GM21360 (cell line): Measurements from ENCODE around the gene TP53TG5.

Experiments used
- ATAC-seq: cut with Tn5 transposase; IDR thresholded peaks from one replicate; pipeline ENCODE4 v1.9.1; 2021; ENCODE audit warnings: mild to moderate bottlenecking, moderate library complexity; ENCODE audit not compliant: unreplicated experiment

Gene TP53TG5

DNA sequence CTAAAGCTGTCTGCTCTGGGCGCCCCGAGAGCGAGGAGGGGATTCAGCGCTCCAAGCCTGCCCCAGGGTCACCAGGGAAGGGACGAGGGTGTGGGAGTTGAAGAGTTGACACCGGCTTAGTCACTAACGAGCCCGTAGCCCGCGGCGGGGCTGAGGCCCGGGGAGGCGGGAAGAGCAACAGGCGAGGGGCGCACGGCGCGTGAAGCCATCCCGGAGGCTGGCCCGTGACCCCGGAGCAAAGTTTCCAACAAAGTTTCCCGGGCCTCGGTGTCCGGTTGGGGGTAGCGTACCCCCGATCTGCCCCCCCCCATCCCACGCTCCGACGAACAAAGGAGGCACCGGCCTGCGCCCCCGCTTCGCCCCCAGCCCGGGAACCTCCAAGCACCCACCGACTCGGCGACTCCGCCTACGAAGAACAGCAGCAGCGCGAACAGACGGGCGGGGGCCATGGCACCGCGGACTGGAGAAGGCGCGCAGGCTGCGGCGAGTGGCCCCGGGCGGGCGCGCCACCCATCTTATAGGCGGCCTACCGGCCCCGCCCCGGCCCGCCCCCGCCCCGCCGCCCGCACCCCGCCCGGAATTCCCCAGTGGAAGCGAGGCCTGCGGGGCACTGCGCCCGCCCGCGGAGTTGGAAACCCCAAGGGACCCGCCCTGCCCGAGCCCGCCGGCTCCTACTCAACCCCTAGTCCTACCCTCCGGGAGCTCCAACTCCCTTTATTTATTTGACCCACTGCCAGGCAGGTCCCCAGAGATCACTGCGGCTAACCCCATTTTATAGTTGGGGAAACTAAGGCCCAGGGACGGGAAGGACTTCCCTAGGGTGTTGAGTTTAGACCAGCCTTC is 30.0 kb downstream of the TP53TG5 start, which contains the start of gene SDC4:
TSS of gene SDC4 (minus strand) at position 489 of the 843 bp plus-strand sequence. CDS start at position 449, 40 bp downstream.
- ATAC-seq, result no peak

DNA sequence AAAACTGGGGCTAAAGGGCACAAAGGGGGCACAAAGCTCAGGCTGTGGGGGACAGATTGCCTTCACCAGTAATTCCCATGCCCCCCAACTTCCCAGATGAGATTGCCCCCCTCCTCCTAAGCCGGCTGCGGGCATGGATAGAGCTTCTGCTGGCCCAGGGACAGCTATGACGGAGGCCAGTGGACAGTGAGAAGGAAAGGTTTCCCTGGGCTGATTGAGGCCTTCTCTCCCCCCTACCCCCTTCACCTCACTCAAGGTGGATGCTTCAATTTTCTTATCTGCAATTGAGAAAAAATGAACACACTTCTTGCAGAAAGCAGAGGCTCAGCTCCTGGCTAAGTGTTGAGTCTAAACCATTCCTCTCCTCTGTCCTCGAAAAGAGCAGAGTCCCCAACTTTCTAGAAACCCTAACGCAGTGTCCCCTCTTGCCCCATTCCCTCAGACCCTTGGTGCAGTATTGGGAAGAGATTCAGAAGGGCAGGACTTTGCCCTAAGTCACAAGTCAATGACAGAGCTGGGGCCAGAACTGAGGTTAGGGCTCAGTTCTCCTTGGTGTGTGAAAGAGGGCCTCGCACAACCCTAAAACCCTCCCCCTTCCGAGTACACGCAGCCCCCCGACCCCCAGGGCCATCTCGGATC is 30.7 kb downstream of the TP53TG5 start:
- ATAC-seq, result no peak

DNA sequence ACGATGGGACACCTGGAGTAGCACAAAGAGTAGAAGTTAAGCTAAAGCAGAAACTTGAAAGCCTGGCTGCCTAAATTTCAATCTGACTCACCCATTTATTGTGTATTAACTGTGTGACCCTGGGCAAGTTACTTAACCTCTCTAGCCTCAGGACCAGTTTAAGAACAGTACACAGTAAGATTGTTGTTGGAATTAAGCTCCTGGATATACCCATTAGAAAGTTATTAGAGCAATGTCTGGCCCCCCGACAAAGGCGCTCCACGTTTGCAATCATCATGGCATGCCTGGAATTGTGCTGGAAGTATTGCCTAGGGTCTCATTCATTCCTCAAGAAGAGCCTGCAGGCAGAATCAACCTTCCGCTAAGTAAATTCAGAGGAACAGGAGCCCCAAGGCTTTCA is 31.3 kb downstream of the TP53TG5 start:
- ATAC-seq, result no peak

DNA sequence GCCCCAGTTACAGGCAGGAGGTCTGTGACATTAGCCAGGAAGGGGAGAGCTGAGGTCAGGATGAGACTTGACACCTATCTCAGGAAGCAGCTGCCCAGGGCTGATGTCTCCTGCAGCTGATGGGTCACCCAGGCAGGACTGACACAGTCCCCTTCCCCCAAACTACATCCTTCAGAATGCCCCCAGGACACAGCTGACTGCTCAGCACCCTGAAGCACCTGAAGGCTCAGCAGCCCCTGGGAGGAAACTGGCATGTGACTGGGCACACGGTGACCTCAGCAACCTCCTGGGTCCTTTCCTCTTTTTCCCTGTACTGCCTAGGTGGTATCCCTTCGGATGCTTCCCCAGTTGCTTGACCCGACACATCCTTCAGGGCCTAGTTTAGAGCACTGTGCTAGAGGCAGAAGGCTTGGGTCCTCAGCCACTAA is 31.8 kb downstream of the TP53TG5 start:
- ATAC-seq, result no peak

DNA sequence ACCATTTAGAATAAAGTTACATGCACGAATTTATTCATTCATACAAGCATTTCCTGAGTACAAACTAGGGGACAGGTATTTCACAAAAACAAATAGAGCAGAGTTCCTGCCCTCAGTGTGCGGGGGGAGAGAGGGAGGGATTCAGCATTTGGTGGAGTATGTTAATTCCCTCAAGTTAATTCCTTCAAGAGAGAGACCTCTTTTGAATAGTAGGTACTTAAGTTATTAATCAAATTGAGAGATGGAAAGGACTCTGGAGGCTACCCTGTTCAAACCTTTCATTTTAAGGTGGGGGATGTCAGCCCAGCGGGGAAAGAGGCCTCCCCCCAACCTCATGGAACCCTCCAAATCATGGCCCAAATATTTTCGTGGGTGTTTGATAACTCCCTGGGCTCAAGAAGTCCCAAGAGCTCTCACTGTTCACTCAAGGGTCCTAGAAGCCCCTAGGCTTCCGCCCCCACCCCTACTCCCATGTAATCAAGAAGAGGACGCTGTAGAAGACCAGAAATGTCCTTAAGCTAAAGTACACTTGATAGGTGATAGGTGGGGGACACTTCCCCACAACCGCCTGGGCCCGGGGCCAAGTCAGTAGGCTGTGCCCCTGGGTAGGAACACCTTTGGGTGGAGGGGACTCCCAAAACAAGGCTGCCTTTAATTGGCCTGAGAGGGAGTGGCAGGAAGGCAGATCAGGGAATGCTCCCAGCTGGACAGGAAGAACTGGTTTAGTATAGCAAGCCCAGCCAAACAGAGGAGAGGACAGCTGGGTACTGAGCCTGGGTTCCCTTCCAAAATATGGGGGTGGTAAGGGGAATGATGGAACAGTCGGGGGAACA is 32.8 kb downstream of the TP53TG5 start:
- no peak for ATAC-seq

DNA sequence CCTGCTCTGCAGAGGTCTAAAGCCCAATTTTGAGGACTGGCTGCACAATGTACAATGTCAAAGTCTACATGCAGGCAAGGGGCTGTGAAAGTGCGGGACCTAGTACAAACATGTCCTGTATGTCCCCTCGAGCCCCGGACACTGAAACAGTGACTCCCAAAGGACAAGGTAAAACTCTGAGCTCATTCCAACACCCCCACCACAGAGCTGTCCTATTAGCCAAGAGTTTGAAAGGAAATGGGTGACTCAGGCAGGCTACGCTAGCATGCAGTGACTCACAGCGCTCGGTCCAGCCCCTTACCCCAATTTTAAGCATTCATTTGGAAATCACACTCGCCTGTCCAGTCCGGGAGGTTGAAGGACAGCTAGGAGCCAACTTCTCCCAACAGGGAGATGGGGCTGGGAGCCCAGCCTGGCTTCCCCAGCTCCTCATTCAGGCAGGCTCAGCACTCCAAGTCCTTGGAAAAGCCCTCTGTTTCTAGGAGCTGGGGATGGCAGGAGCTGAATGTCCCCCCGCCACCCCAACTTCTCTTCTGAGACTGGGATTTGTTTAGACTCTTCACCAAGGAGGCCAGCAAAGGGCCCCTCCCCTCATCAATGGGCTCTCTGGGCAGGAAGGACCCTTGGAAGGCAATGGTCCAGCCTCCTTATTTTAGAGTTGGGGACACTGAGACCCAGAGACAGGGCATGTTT is 33.8 kb downstream of the TP53TG5 start:
- no peak for ATAC-seq

DNA sequence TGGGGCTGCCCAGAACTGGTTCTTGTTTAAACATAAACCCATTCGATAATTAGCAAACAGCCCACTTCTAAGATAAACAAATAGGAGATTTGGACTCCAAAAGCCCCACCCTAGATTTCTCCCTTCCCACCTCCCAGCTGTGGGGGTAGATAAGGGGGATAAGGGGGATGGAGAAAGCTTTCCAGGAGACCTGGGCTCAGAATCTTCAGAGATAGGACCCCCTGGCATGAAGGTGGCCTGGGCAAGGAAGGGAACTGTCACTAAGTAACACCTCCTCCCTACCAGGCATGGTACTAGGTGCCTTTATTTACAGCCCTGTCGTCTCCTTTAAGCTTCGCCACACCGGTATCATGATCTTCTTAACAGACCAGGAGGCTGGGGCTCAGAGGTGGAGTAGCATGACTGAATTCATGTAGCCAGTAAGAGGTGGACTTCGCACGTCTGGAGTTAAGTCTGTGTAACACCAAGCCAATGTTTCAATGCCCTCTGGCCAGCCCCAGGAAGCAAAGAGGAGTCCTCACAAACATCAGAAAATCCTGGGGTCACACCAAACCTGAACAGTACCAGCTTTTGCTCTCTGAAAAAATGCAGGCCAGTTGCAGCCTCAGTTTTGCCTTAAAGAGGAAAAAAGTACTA is 34.5 kb downstream of the TP53TG5 start:
- ATAC-seq, result no peak

DNA sequence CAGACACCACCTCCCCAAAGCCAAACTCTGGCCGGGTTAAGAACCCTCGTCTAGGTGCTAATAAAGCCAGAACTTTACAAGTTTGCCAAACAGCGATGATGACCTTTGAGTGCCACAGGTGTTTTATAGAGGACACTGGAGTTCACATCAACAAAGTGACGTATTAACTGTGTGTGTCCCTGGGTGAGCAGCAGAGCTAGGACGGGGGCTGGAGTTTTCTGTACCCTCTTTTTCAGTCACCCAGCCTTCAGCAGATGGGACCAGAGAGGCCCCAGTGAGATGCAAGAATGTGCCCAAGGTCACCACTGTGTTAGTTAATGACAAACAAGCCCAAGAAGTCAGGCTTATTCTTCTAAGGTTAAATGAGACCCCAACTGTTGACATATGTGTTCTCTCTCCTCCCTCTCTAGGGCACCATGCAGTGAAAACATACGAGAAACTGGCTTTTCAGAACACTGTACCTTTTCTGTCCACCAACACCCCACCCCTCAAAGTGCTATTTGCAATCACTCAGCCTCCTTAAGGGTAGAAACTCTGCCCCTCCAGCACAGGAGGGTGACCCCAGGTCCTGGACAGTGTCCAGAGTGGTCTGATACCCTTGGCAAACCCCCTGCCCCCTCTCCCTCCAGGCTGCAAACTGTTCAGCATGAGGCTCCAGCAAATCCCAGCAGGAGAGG is 35.1 kb downstream of the TP53TG5 start:
- no peak for ATAC-seq

DNA sequence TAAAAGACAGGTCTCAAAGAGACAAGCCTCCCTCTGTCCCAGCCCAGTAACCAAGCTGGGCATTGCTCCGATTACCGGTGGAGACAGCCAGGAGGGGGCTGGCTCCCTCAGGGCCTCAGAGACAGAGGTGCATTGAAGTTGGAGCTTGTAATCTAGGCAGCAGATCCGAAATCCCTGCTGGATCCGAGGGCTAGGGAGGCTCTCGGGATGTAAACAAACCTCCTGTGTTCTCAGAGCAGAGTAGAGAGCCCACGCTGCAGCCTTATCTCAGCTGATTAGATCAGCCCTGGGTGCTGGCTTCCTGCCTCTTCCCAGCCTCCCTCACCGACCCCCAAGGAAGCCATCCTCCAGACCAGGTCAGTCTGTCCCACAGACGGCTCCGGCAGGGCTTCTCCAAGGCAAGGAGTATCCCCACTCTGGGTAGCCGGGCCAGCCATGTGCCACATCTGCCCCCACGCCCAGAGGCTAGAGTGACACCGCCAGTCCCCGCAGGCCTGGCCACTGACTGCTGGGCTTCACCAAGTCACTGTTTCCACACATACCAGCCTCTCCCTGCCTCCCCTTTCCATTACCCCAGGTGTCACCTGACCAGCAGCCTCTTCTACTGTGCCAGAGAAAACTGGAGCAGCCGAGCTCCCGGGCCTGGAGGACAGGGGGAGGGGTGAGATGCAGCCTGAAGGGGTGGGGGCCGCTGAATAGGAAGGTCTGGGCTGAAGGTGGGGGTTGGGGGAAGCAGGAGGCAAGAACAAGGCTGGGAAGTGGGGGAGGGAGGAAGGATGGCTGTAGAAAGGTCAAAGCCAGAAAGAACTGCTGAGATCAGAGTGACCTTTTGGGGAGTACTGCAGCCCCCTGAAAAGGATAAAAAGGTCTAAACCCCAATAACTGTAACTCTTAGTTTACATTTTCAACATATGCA is 35.9 kb downstream of the TP53TG5 start:
- ATAC-seq, result no peak

DNA sequence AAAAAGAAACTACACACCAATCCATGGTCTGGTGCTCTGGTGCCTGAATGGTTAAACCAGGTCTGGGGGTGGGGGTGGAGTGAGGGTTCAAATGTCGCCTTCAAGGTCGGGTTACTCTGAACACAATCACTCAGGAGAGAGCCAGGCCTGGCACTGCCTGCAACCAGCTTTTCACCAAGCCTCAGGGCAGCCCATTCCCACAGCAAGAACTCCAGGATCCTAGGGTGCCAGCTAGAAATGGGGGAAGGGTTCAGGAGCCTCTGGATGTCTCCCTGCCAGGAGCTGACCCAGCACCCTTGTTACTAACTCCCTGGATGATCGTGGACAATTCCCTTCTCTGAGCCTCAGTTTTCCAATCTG is 36.6 kb downstream of the TP53TG5 start:
- no peak for ATAC-seq

DNA sequence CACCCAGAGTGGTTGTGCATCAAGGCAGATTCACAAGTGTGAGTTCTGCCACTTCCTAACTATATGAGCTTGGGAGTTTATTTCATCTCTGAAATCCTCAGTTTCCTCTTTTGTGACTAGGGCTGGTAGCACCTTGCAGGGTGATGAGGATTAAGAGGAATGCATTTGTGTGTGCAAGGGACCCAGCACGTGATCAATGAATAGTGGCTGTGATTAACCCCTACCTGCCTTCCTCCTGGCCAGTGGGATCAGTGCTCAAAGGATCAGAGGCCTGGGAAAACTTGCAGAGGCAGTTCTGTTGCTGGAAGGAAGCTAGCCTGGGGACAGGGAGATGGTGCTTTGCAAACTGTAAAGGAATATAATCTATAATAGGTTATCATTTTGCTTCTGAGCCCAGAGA is 37.2 kb downstream of the TP53TG5 start:
- no peak for ATAC-seq

DNA sequence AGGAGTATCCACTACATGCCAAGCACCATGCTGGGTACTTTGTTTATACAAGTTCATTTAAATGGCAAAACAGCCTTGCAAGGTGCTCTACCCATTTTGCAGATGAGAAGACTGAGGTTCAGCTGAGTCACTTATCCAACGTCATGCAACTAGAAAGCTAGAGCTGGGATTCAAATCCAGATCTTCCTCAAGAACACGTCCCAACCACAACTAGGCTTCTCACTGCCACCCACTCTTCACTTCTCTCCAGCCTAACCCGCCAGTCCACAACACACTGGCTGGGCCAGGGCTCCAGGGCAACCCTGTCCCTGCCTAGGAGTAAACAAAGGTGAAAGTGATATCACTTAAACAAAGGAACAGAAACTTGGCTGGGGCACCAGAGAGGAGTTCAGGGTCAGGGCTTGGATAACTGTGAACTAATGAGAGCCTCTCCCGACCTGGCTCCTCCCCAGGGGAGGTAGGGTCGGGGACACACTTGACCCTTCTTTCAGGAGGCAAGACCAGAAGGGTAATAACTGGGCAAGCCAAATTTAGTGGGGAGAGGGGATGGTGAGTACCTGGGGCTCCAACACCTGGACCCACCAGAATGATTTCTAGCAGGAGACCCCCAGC is 37.8 kb downstream of the TP53TG5 start:
- no peak for ATAC-seq

DNA sequence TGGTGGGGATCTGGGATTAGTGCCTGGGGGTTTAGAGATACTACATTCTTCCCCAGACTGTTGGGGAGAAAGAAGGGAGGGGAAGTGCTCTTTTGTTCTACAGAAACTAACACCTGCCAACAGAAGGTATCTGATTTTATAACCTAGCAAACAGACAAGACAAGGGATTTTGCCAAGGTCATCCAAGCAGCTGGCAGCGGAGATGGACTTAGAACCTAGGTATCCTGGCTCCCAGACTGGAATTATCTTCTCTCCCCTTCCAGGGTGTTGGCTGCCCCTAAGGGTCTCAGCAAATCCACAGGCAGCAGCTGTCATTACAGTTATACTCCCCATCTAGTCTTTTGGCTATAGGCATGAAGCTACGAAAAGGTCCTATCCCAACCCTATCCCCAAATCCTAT is 38.3 kb downstream of the TP53TG5 start:
- no peak for ATAC-seq

DNA sequence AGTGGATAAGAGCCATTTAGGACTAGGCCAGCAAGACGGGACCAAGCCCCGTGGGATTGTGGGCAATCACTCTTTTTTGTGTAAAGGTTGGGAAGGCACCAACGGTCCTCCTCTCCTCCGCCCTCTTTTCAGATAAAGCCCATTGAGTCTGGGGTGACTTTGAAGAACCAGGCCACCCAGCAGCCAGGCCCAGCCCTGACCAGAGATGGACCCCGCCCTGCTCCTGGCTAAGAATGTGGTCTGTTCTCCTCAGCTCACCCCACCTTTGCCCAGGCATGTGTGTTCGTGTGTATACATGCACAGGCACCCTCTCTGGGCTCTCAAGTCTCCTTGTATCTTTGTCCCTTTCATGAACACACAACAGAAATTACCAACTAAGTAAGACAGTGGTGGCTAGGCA is 39.0 kb downstream of the TP53TG5 start:
- ATAC-seq, result no peak

DNA sequence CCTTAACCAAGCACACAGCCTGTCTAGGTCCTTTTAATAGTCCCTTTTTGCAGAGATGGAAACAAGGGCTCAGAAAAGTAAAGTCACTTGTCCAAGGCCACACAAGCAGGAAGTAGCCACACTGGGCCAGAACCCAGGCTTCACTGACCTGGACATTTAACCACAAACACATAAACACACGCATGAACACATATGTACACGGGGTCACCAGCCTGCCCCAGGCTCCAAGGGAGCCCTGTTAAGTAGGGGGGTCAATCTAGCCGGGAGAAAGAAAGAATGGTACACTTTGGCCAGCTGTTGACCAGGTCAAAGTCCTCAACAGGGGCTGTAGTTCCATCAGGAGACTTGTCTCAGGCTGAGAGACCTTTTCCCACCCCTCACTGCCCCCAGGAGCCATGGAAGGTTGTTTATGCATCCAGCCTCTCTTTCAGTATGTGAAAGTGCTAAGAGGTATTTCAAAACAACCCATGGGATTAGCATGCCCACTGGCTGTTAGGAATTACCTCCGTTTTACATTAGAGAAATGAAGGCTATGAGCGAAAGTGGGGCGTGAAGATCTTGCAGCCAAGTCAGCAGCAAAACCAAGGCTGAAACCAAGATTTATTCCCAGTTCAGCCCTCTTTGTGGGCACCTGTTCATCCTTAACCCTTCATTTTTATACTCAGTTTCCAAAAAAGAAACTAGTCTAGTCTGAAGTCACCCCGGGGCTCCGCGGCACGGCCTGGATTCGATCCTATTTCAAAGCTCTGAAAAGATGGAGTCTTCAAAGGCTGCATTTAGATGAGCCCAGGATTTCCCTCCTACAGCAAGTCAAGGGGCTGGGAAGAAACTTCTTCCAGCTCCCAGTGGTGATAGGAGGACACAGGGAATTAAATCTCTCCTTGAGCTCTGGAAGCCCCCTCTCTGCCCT is 39.7 kb downstream of the TP53TG5 start:
- ATAC-seq, result no peak

DNA sequence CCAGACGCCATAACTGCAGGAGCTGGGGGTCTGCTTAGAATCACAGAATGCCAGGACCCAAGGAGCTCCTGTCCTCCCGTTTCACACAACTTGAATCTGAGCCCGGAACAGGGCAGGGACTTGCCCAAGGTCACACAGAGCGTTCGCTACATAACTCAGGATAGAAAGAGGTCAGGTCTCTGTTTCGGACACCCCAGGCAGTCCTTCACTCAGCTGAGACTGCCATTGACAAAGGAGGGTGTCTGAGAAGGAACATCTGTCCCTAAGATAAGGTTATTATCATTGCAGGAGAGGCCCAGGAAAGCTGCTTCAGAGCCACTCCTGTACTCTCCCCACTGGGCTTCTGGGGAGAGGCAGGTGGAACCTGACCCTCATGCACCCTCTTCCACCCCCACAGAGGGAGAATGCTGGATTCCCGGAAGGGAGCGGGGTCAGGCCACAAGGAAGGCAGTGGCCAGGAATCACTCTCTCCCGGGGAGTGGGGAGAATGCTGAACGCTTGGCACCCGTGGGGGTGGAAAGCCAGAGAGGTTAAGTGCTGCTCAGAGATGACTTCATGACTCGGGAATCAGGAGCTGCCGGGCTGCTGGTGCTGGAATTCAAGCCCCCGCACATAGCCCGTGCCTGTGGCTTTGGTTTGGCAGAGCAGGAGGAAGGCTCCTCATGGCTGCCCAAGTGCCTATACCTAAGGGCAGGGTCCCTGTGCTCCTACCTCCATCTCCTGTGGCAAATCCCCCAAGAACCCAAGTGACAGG is 40.6 kb downstream of the TP53TG5 start:
- no peak for ATAC-seq
